Spleen (tissue), 7 donors: ENCODE results near the gene CCDC38.

ENCODE experiments used
- CTCF ChIP-seq, 11 experiments: fragments of 200-600 bp in 7 of 11; fragments of 450-650 bp in 4 of 11; sonication (generic) in 4 of 11; IDR thresholded peaks in 8 of 11; conservative IDR thresholded peaks in 3 of 11; 1 replicate in 7 of 11; 2 replicates in 4 of 11; pipeline versions ENCODE4 v1.4.0 to v1.8.0; 2016 to 2021; ENCODE audit warnings: antibody characterized with exemption in 11 of 11, inconsistent platforms in 4 of 11, mild to moderate bottlenecking in 1 of 11
- POLR2A ChIP-seq, 3 donors: fragments of 450-650 bp; IDR thresholded peaks; one replicate each; pipeline ENCODE4 v1.5.1; 2017; ENCODE audit warnings: antibody characterized with exemption in 3 of 3, mild to moderate bottlenecking in 1 of 3
- POLR2AphosphoS5 ChIP-seq, 3 donors: sonication (generic); formaldehyde crosslinking; IDR thresholded peaks; one replicate each; pipeline ENCODE4 v1.5.1; 2017; ENCODE audit warnings: antibody characterized with exemption in 3 of 3
- donor health status: DM: no; HTN: no; CAD: no; lungs with moderate emphysema.
- donor health status: DM: no; HTN: no; CAD: no.
- donor health status: DM: no; HTN: no; CAD: no.

DNA sequence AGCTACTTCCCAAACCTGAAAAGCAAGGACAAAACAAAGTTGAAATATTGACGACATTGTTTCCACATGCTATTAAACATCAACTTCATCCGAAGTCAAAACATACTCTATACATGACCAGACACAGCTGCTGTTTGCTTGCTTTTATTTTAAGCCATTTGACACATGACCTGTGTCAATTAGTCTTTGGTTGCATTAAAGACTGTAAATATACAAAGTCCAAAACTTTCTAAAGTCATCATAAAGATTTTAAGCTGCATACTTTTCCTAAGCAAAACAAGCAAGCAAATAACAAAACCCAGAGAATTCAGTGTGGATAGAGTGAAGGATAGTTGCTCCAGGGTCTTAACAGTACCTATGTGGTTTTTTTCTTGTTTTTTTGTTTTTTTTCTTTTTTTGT is 31.9 kb upstream of the CCDC38 start:
- no peak for TF ChIP-seq CTCF (IDR thresholded peaks at IDR 0.05 in 8 of 11, conservative IDR thresholded peaks at IDR 0.05 in 3 of 11)
- TF ChIP-seq POLR2A (IDR thresholded peaks at IDR 0.05) = no peak
- TF ChIP-seq POLR2AphosphoS5 (IDR thresholded peaks at IDR 0.05) = no peak
